Right ventricle myocardium superior (tissue), 1 donor: Measurements from ENCODE around the gene VKORC1. TPM values are rescaled to one million over a fixed set of nuclear protein-coding genes. Genes with fewer than 3 reads are reported as not detected.
"Not testable (repeated sequence)": the region's sequence is repeated elsewhere in the genome, so short reads cannot be mapped to it uniquely, and the experiment has no call there.

Experiments used
- ATAC-seq: fragments of 200-7000 bp; cut with Tn5 transposase; one replicate; pipeline ENCODE4 v1.9.1; 2020; ENCODE audit warnings: mild to moderate bottlenecking; ENCODE audit not compliant: poor library complexity
- DNase-seq: peaks from one replicate; pipeline ENCODE4 v3.0.0-alpha.2; 2020
- intact Hi-C: fragments of 100-400 bp; cut with DNase I; formaldehyde crosslinking; loops from one replicate; pipeline ENCODE4 v1.11.2; 2022
- long read RNA-seq: library from polyadenylated mRNA; unstranded; transcript quantifications from one replicate; pipeline ENCODE4 v2.0.0, GENCODE V29; 2021
- total RNA-seq: library from RNA; stranded (reverse); fragmentation: NEBNext Ultra II Directional; extraction: Animal tissue kit (Norgen Biotek cat#: 25700); gene quantifications from one replicate; pipeline ENCODE4 v1.2.1, GENCODE V29; 2021
- donor health status: DM: no; HTN: yes; CAD: no; lungs with severe emphysema.

Gene VKORC1
- 40.0 TPM for total RNA-seq
- long read RNA-seq, transcript VKORC1-205 (3 exons, 1,012 nt), result major isoform, 33 of 36 reads
- long read RNA-seq, partial matches to known transcripts, result 0 of 36 reads
- long read RNA-seq, other reads (novel, unspliced or antisense), result 0 of 36 reads

DNA sequence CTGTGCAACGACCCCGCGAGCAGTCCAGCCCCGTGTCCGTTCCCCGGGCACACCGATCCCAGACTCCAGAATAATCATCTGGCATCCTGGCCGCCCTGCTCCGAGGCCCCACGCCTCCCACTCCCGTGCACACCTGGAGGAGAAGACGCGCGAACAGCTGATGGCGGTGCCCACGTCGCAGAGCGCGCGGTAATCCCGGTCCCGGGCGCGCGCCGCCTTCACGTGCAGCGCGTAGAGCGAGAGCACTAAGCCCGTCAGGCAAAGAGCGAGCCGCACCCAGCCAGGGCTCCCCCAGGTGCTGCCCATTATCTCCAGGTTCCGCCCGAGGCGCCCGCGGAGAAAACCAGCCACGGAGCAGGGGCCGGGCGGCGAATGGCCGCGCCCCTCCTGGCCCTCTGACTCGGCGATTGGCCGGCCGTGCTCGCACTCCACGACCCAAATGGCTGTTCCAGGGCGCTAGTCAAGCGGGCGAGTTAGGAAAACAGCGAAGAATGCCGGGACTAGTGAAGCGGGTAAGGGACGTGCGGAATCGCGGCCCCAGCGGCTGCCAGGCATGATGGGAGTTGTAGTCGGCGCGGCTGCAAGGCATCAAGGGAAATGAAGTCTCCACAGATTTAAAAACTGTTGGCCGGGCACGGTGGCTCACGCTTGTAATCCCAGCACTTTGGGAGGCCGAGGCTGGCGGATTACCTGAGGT, at the start of gene VKORC1:
Gene VKORC1, minus strand, starts transcription at position 374 of the 697 bp plus-strand sequence. Its CDS starts 68 bp downstream, at position 306.
- intact Hi-C loops, result no loop called here
- DNase-seq, result peak; percentile 98
- ATAC-seq, result peak; percentile 97

- DNase-seq, result no peak
- ATAC-seq, result no peak
- intact Hi-C loops, result loop anchor here (5.0 to 10.0 kb wide), 2 partner anchors 111 to 159 kb away; partner anchors contain the start of genes HSD3B7 and STX4
These were observed 49.1 kb upstream of the VKORC1 start for GRCh38 chr16:31143694-31144148.

DNA sequence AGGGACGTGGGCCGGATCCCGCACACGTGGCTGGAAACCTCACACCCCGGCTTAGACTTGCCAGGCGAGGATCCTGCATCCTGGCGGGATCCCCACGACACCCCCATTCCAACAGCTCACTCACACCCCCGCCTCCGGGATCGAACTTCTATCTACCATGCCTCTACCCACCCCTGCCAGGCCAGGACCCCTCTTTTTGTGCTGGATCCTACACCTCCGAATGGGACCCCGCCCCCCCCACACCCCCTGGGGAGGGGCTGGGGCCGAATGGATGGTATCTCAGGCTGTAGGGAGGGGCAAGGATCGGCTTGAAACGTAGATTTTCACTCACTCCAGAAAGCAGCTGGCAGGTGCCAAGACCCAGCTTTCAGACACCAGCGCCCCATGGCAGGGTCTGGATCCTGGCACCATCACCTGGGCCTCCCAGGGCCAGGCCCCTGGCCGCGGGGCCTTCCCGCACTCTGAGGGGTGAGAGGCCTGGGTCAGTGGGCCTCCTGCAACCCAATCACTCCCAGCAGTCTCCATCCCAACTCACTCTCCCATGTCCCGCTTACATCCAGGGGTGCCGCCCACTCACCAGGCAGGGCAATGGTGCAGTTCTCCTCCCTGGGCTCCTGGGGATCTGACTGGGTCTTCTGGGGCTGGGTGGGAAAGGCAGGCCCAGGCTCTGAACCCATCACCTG, 48.6 kb upstream of the VKORC1 start:
- ATAC-seq (no peak), DNase-seq (no peak)
- intact Hi-C loops, result loop anchor here (5.0 to 10.0 kb wide), 2 partner anchors 111 to 158 kb away; partner anchors contain the start of genes HSD3B7 and STX4

DNA sequence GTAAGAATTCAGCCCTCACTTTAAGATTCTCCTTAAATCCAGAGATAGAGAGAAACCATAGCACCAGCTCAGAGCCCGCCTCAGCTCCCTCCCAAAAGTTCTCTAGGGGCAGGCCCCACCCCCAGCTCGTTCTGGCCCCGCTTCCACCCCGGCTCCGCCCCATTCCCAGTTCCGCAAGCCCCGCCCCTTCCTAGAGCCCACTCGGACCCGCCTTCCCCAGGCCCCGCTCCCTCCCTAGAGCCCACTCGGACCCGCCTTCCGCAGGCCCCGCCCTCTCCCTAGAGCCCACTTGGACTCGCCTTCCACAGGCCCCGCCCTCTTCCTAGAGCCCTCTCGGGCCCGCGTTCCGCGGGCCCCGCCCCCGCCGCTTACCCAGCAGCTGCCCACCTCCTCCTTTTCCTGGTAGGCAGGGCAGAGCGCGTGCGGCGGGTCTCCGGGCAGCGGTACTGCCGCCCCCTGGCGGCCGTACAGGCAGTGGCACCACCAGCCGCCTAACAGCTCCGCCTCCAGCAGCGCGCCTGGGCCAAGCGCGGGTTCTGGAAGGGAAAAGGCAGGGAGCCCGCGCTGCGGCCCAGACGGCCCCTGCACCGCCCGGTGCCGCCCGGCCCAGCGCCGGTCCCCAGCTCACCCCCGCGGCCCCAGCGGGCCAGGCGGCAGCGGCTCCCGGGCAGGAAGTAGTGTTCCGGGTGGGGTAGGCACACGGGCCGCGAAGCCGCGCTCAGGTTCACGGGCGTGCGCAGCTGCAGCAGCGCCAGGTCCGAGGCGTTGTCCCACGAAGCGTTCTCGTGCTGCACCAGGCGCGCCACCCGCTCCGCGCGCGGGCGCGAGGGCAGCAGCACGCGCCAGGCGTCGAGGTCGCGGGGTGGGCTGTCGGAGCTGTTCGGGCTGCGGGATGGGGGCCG, 47.8 kb upstream of the VKORC1 start:
- ATAC-seq, result peak; percentile 96
- intact Hi-C loops, result loop anchor here (5.0 to 10.0 kb wide), 2 partner anchors 110 to 158 kb away; partner anchors contain the start of genes HSD3B7 and STX4
- peak; percentile 99 for DNase-seq

- no peak for DNase-seq
- peak; percentile 6 for ATAC-seq
- intact Hi-C loops, result loop anchor here (5.0 to 10.0 kb wide), 2 partner anchors 109 to 157 kb away; partner anchors contain the start of genes HSD3B7 and STX4
These were observed 47.0 kb upstream of the VKORC1 start for GRCh38 chr16:31141489-31142108.

DNA sequence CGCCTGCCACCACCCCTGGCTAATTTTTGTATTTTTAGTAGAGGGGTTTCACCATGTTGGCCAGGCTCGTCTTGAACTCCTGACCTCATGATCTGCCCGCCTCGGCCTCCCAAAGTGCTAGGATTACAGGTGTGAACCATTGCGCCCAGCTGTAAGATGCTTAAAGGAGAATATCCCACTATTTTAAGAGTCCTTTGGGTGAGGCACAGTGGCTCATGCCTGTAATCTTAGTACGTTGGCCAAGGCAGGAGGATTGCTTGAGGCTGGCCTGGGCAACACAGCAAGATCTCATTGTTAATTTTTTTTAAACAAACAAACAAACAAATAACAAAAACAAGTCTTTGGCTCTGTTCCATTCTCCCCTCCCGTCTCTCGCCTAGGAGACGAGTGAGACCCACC, 46.5 kb upstream of the VKORC1 start:
- not testable (repeated sequence) for ATAC-seq, DNase-seq
- intact Hi-C loops, result loop anchor here (5.0 to 10.0 kb wide), 2 partner anchors 109 to 156 kb away; partner anchors contain the start of genes HSD3B7 and STX4

DNA sequence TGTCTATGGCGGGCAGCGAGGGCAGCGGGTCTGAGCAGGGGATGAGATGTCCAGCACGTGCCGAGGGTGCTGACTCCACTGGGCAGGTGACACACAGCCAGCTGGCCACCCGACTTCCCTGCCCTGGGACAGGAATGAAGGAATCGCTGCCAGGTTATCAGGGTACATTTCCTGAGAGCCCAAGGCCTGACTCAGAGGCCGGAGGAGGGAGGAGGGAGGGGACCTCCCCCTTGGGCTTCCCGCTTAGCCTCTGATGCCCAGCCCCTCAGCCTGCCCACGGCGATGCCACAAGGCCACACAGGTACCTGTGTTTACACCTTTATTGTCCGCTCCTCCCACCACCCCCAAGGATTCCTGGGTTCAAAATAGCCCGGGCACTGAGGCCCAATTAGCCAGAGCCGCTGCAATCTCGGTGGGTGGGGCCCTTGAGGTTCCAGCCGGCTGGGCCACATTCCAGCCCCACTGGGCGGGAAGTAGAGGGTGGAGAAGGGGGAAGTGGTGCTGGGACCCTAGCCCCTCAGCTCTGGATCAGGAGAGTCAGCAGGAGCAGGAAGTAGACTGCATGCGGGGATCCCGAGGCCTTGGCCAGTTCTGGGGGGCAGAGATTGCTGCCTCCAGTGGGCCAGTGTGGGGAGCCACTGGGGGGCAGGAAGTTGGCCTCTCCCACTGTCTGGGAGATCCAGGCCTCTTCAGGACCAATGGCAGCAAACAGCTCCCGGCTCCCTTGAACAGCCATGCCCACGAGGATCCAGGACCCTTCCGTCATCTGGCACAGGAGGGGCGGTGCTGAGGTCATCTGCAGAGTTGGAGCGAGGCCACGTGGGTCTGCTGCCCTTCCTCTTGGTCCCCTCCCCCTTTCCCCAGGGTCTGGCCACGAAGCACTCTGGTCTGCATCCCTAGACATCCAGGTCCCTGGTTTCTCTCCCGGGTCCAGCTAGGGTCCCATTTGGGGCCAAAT, 44.3 kb upstream of the VKORC1 start:
- DNase-seq (peak; percentile 72), ATAC-seq (peak; percentile 10)
- intact Hi-C loops, result no loop called here

DNA sequence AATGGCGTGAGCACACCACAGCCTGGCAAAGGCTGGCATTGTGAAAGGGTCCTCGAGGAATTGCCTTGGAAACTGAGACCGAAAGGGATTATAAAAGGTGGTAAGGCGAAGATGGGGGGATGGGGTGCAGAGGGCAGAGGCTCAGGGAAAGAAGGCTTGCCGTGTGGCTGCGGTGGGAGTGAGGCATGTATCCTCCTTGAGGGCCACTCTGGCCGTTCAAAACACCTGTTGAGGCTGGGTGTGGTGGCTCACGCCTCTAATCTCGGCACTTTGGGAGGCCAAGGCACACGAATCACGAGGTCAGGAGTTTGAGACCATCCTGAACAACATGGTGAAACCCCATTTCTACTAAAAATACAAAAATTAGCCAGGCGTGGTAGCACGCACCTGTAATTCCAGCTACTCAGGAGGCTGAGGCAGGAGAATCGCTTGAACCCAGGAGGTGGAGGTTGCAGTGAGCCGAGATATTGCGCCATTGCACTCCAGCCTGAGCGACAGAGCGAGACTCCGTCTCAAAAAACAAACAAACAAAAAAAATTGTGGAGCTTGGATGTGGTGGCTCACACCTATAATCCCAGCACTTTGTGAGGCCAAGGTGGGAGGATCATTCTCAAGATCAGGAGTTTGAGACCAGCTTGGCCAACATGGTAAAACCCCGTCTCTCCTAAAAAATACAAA, 42.4 kb upstream of the VKORC1 start:
- ATAC-seq, intact Hi-C loops, DNase-seq: not testable (repeated sequence)

GRCh38 chr16:31136287-31136662, 41.7 kb upstream of the VKORC1 start:
- no peak for DNase-seq
- intact Hi-C loops, result no loop called here
- no peak for ATAC-seq

DNA sequence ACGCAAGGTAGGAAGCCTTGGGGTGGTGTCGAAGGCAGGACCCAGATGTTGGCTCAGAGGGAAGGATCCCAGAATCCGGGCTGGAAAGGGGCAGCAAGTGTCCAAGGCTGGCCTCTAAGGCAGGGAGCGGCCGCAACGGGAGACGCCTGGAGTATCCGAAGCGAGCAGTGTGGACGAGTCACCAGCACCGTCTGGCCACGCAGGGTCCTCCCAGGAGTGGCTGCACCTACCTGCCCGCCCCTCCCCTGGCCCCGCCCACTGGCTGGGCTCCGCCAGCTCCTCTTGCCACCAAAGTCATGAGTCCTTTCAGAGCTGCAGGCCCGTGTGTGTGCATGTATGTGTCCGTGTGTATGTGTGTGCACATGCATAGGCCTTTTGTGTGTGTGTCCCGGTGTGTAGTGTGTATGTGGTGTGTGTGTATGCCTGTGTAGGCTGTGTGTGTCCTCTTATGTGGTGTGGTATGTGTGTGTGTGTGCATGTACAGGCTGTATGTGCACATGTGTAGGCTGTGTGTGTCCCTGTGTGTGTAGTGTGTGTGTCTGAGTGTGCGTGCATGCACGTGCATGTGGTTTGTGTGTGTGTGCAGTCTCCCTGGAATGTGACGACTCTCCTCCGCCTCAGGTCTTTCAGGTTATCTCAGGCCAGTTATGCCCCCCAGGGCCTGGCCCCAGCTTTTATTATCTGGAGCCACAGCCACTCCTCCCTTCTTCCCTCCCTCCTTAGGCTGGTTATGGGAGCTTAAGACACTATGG, 41.1 kb upstream of the VKORC1 start, which contains the start of gene PRSS8:
Gene PRSS8, minus strand, starts transcription at position 193 of the 752 bp plus-strand sequence. CDS start 229 bp downstream, outside the sequence.
- intact Hi-C loops, result no loop called here
- DNase-seq (no peak), ATAC-seq (no peak)

- no peak for ATAC-seq
- no peak for DNase-seq
- intact Hi-C loops, result no loop called here
These were observed 40.3 kb upstream of the VKORC1 start for GRCh38 chr16:31134625-31135534.

GRCh38 chr16:31134091-31134571, 39.5 kb upstream of the VKORC1 start:
- no peak for DNase-seq
- ATAC-seq, result no peak
- intact Hi-C loops, result no loop called here

- DNase-seq (no peak), ATAC-seq (no peak)
- intact Hi-C loops, result no loop called here
These were observed 38.5 kb upstream of the VKORC1 start for GRCh38 chr16:31133046-31133501.

GRCh38 chr16:31132303-31132979, 37.8 kb upstream of the VKORC1 start:
- DNase-seq, result no peak
- intact Hi-C loops, result no loop called here
- no peak for ATAC-seq
